Mucosa of descending colon (tissue), 3 donors: Measurements from ENCODE around the gene AGK. TPM values are rescaled to one million over a fixed set of nuclear protein-coding genes. Genes with fewer than 3 reads are reported as not detected.

Experiments used
- ATAC-seq: fragments of 200-7000 bp; cut with Tn5 transposase; one replicate; pipeline ENCODE4 v1.9.1; 2020; ENCODE audit warnings: mild to moderate bottlenecking, moderate library complexity
- DNase-seq, 3 donors: peaks; one replicate each; pipeline ENCODE4 v3.0.0-alpha.2; 2020
- H3K36me3 ChIP-seq: fragments of 200-600 bp; one replicate; pipeline ENCODE4 v1.8.0; 2021; ENCODE audit warnings: low read depth, mild to moderate bottlenecking
- H3K4me1 ChIP-seq: fragments of 200-600 bp; one replicate; pipeline ENCODE4 v1.8.0; 2021; ENCODE audit warnings: low read depth, mild to moderate bottlenecking
- H3K4me3 ChIP-seq: fragments of 200-600 bp; one replicate; pipeline ENCODE4 v1.8.0; 2021; ENCODE audit warnings: mild to moderate bottlenecking
- H3K9me3 ChIP-seq: fragments of 200-600 bp; one replicate; pipeline ENCODE4 v1.8.0; 2021; ENCODE audit warnings: mild to moderate bottlenecking
- CTCF ChIP-seq: fragments of 200-600 bp; IDR thresholded peaks from one replicate; pipeline ENCODE4 v1.8.0; 2022; ENCODE audit warnings: antibody characterized with exemption, mild to moderate bottlenecking
- intact Hi-C, 2 donors: fragments of 100-400 bp; cut with DNase I in 1 of 2; cut with micrococcal nuclease in 1 of 2; formaldehyde crosslinking; loops; one replicate each; pipeline versions ENCODE4 v1.11.0 to v1.11.1; 2022; cut with DNase I, micrococcal nuclease
- total RNA-seq, 3 donors: library from RNA; stranded (reverse); fragmentation: NEBNext Ultra II Directional in 2 of 3; extraction: Animal tissue kit (Norgen Biotek cat#: 25700) in 2 of 3; gene quantifications; one replicate each; pipeline versions ENCODE4 v1.2.1 to v1.2.4, GENCODE V29; 2021 to 2023
- donor health status: DM: no; HTN: no; CAD: no; lungs with moderate emphysema.
- donor health status: DM: no; HTN: no; CAD: no.
- donor health status: DM: no; HTN: yes; CAD: no.

AGK gene
- total RNA-seq, 3 donors from 2014 or later = 16.7 to 20.7 (median 17.6) TPM

GRCh38 chr7:141660259-141660658 lies 109.0 kb downstream of the AGK start:
- Histone ChIP-seq H3K4me1 (peaks cover 24% of the 10 kb centered on the region), H3K9me3 (no peaks in the 10 kb centered on the region), H3K4me3 (no peak overlapping the region), H3K36me3 (no peaks in the 10 kb centered on the region)
- peak; percentile 18 for ATAC-seq
- intact Hi-C loops = no loop called here
- peak in 1 of 3 donors; percentile 22 for DNase-seq
- TF ChIP-seq CTCF = no peak

- peak; percentile 61 to 77 (median 75) for DNase-seq
- H3K4me1 ChIP-seq = peaks cover 24% of the 10 kb centered on the region
- H3K9me3 ChIP-seq = no peaks in the 10 kb centered on the region
- ATAC-seq = peak; percentile 86
- no peaks in the 10 kb centered on the region for H3K36me3 ChIP-seq
- intact Hi-C loops = no loop called here
- TF ChIP-seq CTCF = no peak
- no peak overlapping the region for H3K4me3 ChIP-seq
Measured at GRCh38 chr7:141663081-141663849, 112.1 kb downstream of the AGK start.

- no peaks in the 10 kb centered on the region for H3K36me3 ChIP-seq
Measured at GRCh38 chr7:141664450-141664849, 113.2 kb downstream of the AGK start.

GRCh38 chr7:141665208-141666035 lies 114.2 kb downstream of the AGK start:
- intact Hi-C loops = no loop called here
- ATAC-seq (no peak), DNase-seq (no peak)
- no peak for TF ChIP-seq CTCF
- Histone ChIP-seq H3K36me3 (no peaks in the 10 kb centered on the region), H3K4me1 (peaks cover 24% of the 10 kb centered on the region), H3K9me3 (no peaks in the 10 kb centered on the region), H3K4me3 (no peak overlapping the region)

More at GRCh38 chr7:141664450-141664849, 113.2 kb downstream of the AGK start:
- ATAC-seq = peak; percentile 85
- intact Hi-C loops = no loop called here
- Histone ChIP-seq H3K4me1 (peaks cover 24% of the 10 kb centered on the region), H3K4me3 (no peak overlapping the region), H3K9me3 (no peaks in the 10 kb centered on the region)
- DNase-seq = peak in 2 of 3 donors; percentile 39 to 75
- no peak for TF ChIP-seq CTCF

GRCh38 chr7:141666071-141666470 lies 114.9 kb downstream of the AGK start:
- H3K4me3 ChIP-seq = no peak overlapping the region
- ATAC-seq = no peak
- TF ChIP-seq CTCF = no peak
- peaks cover 24% of the 10 kb centered on the region for H3K4me1 ChIP-seq
- DNase-seq = no peak
- intact Hi-C loops = no loop called here
- H3K9me3 ChIP-seq = no peaks in the 10 kb centered on the region
- H3K36me3 ChIP-seq = no peaks in the 10 kb centered on the region
